Measurements from ENCODE around the gene NEAT1.

The NEAT1 gene

DNA sequence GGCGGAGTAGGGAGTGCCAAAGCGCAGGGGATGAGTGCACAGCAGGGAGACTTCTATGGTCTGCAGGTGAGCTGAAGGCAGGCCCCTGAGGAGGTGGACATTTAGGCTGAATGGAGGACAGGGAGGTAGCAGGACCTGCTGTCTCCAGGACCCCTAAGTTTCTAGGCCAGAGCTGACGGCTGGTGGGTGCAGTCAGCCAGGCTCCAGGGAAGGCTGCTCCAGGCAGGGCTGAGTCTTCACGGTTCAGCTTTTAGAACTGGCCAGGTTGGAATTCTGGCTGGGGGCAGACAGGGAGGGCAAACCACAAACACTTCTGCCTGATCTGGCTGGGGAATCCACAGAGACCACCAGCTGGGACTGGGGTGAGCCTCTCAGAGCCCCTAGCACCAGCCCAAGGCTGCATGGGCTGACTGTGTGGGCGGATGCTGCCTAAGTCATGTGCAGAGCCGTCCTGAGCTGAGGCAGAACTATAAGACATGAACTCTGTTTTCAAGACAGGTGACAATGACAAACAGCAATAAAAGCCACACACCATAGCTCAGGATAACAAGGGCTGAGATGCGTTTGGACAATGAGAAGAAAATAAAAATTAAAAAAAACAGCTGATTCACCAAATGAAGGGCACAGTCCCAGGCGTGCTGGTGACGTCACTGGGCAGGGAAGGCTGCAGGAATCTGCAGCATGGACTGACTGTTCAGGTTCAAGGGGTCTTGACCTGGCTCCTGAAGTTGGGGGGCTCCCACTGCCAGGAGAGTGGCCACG is 65.9 kb downstream of the NEAT1 start:
- no peak for DNase-seq

DNA sequence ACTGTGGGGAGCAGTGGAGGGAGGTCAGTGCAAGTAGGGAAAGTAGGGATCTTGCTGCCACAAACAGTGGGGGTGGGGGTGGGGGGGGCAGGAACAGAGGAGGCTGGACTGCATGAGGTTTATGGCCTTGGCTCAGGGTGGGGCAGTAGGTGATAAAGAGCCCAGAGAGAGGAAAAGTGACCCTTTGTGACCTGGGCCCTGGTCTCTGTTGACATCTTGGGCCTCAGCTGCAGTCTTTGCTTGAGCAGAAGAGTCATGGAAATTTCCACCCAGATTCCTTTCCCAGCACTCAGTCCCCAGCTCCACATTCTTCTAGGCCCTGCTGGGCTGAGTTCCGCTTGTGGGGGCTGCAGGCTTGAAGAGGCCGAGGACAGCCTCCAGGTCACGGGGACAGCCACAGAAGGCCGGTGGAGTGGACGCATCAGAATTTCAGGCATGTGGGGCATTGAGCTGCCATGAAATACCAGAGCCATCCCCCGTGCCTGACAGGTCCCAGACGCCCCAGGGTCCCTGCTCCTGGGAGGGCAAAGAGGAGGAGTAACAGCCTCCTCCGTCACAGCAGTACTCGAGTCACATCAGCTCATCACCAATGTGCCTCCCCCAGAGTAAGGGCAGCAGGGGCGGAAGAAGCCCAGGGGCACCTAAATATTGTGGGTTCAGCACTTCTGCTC is 66.6 kb downstream of the NEAT1 start:
- DNase-seq = no peak

DNA sequence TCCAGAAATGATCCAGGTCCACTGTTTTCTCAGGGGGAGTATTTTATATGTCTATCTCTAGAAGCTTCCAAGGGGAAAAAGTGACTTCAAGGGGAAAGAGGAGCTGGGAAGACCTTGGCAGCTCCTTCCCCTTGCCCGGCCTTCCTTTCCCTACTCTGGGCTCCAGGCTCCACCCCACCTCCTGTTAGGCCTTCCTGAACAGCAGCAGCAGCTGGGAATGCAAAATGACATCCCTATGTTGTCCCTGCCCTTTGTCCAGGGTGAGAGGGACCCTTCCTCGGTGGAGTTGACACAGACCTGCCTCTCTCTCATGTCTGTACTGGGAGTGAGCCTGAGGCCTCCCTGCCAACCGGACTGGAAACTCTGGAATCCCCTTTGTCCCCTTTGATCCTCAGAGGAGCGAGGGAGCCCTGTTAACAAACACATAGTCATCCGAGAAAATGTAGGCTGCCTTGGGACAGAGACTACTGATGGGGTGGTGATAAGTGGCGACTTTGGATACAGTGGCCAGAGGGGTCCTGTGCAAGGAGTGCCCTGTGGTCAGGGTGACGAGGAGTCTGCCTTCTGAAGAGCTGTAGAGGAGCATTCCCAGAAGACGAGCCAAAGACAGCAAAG is 67.2 kb downstream of the NEAT1 start:
- DNase-seq = no peak

DNA sequence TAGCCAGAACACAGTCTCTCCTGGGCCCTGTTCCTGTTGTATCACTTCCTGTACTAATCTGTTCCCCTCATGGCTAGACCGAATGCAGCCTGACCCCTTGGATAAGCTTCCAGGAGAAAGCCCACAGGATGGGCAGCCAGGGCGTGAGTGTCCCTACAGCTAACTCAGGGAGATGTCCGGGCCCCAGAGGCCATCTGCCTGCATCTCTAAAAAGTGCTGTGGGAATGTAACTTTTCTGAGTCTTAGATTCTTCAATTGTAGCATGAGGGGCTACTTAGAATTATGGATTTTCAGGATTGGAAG is 68.5 kb downstream of the NEAT1 start:
- DNase-seq = no peak

DNA sequence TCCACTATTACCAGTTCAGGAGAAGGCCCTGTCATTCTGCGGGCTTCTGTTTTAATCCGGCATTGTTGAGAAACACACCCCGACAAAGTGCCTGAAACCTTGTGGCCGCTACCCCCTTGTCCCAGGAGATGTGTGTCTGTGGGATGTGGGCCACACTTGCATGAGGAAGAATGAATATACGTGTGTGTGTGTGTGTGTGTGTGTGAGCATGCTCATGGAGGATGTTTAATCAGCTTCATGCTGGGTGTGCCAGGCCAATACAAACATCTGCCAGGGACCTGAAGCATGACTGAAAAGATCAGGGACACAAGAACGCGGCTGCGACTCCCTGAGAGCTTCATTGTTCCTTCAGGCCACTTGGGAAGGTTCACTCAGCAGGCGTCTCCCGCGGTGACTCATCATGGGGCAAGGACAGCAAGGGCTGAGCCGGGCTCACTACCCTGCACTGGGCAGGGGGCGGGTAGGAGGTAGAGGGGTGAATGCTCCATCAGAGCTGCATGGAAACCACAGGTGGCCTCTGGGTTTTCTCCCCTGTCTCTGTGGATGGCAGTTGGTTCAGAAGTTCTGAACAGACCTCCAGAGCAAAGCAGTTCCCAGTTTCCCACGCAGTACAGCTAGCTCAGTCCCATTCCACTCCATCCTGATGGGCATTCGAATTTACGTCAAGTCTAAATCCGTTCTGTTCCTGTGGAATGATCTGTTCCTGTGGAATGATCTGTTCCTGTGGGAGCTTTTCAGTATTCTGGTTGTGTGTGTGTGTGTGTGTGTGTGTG is 69.2 kb downstream of the NEAT1 start:
- no peak for DNase-seq

DNA sequence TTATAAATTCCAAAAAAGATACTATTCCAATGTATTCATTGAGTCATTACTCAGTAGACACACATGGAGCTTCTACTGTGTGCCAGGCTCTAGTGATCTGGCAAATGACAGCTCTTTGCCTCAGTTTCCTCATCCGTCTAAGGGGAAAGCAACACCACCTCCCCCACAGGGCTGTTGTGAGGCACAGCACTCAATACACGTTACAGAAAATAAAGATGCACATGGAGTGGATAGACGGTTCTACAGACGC is 69.7 kb downstream of the NEAT1 start:
- no peak for DNase-seq

DNA sequence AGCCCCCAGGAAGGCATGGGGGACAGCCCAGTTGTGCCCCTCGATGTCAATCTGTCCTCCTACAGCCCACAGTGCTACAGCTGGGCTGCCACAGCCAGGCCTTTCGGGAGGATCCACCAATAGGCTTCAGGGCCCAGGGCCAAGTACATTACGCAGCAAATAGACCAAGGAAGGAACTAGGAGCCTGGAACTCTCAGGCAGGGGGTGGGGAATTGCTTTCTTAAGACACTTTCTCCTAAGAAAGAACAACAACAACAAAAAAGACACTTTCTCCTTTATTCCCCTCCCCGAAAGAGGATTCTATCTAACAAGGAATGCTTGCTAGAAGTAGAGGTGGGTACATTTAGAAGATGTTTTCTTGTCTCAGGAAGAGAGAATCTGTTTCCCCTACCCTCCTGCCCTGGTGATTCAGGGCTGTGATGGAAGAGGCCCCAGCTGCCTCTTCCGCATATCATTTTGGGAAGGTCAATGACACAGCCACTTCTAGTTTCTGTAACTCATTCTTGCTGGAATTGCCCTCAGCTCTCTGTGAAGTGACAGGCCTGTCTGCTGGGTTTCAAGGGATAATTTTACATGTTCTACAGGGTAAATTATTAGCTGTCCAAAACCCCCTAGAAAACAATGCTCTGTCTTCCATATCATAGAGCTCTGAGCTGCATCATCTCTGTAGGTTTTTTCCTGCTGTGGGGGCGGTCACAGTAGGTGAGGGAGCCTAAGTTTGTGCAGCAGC is 70.2 kb downstream of the NEAT1 start:
- no peak for DNase-seq

DNA sequence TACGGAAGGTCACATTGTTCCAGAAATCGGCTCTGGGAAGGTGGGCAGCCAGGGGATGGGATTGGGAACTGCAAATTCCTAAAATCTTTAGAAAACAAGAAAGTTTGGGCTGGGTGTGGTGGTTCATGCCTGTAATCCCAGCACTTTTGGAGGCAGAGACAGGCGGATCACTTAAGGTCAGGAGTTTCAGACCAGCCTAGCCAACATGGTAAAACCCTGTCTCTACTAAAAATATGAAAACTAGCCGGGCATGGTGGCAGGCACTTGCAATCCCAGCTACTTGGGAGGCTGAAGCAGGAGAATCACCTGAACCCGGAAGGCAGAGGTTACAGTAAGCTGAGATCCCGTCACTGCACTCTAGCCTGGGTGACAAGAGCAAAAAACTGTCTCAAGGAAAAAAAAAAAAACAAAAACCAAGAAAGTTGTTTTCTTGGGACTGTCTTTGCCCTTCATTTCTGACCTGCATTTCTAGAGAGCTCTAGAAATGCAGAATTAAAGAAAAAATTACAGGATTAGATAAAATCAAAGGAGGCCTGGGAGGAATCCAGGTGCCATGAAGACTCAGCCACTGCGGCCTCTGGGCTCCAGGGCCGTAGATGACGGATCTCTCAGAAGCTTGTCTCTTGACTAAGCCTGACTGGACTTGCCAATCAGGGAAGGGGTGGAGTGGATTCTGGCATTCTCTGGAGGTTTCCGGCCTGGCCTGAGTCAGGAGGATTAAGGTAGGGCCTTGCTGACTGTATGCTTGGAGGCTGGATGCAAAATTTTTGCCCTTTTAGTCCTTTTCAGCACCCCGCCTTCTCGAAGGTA is 71.0 kb downstream of the NEAT1 start:
- DNase-seq = no peak

All from activated CD8-positive, alpha-beta memory T cell treated with anti-CD3 and anti-CD28 coated beads, Interleukin-2, amount 50 U/mL, for 4 hours (primary cell).